ENCODE results near the gene EIF1. TPM values are rescaled to one million over a fixed set of nuclear protein-coding genes. Genes with fewer than 3 reads are reported as not detected.

Gene EIF1
- total RNA-seq, 1 experiment from 2014 or later, result 1,082 TPM

DNA sequence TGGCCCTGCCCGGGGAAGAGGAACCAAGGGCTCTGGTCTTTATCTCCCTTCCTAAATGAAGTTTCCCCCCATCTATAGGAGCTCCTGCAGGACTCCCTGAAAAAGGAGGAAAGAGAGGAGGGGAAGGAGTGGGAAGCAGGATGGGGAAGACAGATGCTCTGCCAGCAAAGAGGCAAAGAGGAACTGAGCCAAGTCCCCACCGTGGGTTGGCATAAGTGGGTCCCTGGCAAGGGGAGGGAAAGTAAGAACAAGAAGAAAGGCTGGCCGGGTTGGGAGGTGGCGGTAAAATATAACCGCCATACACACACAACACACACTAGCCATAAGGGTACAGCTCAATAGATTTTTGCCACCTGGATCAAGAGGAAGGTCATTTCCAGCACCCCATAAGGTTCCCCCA, 6.1 kb upstream of the EIF1 start:
- Histone ChIP-seq H3K9ac (ENCODE audit: low read length) (no peak overlapping the region), H2AFZ (ENCODE audit: low read depth, low read length, poor library complexity, severe bottlenecking) (no peak overlapping the region), H4K20me1 (ENCODE audit: insufficient read depth) (no peaks in the 10 kb centered on the region), H3K9me3 (ENCODE audit: control insufficient read depth in 1 of 2, insufficient read depth in 1 of 2, low read depth in 1 of 2, low read length in 2 of 2) (no peaks in the 10 kb centered on the region), H3K4me3 (replicated peaks in 1 of 2; ENCODE audit: low read depth in 1 of 2, low read length in 2 of 2) (no peak overlapping the region), H3K79me2 (ENCODE audit: insufficient read depth, low read length) (no peaks in the 10 kb centered on the region), H3K36me3 (ENCODE audit: control insufficient read depth in 1 of 2, insufficient read depth in 2 of 2, low read length in 2 of 2) (no peaks in the 10 kb centered on the region), H3K27ac (ENCODE audit: low read depth, low read length) (no peak overlapping the region), H3K27me3 (ENCODE audit: insufficient read depth, low read length) (no peaks in the 10 kb centered on the region), H3K4me1 (ENCODE audit: control insufficient read depth in 1 of 2, insufficient read depth in 2 of 2, low read length in 2 of 2) (peaks cover 12 to 20% of the 10 kb centered on the region in 2 experiments), H3K4me2 (ENCODE audit: low read length) (no peak overlapping the region), H3K9me2 (ENCODE audit: insufficient read depth) (no peaks in the 10 kb centered on the region)
- ATAC-seq (no peak), DNase-seq (ENCODE audit: low read depth, low spot score) (no peak)
- ChIA-PET POLR2A (no interaction called here), RAD21 (ENCODE audit: low non-redundant PET in 1 of 2, low total read pairs in 2 of 2, uncharacterized antibody in 2 of 2, unreplicated experiment in 2 of 2) (no interaction called here), CTCF (no interaction called here)
- BruUV-seq (replicated peaks), result no TSS peak
- intact Hi-C loops (cut with micrococcal nuclease), result no loop called here
- TF ChIP-seq RAD21 (IDR thresholded peaks at IDR 0.05; ENCODE audit: low read depth) (no peak), ZFX (IDR thresholded peaks at IDR 0.05) (no peak), ZBTB33 (IDR thresholded peaks at IDR 0.05; ENCODE audit: extremely low read depth, insufficient replicate concordance, low read length) (no peak), SIN3A (IDR thresholded peaks at IDR 0.05; ENCODE audit: low read depth) (no peak), POLR2AphosphoS5 (IDR thresholded peaks at IDR 0.05; ENCODE audit: low read depth, low read length) (no peak), TCF7L2 (IDR thresholded peaks at IDR 0.05; ENCODE audit: borderline replicate concordance, extremely low read depth, insufficient read depth, insufficient read length) (no peak), CTCF (IDR thresholded peaks at IDR 0.05 in 2 of 3, conservative IDR thresholded peaks at IDR 0.05 in 1 of 3; ENCODE audit: borderline replicate concordance in 1 of 3, insufficient read depth in 1 of 3, low read depth in 2 of 3, low read length in 2 of 3) (no peak), ELF1 (IDR thresholded peaks at IDR 0.05; ENCODE audit: borderline replicate concordance, low read depth) (no peak)

All from HCT116 (cell line).